ENCODE measurements around the gene BMPR1A. TPM values are rescaled to one million over a fixed set of nuclear protein-coding genes. Genes with fewer than 3 reads are reported as not detected.
A peak's percentile ranks its signal among the peaks of the same experiment; 100 is the strongest.

Gene BMPR1A
- total and polyA plus RNA-seq, 9 of the 15 experiments (the other 6 are each of a cell fraction or from before 2014, with no cell fraction given), result 1.6 to 17.5 (median 9.1) TPM

GRCh38 chr10:86755740-86756510 is 494 bp upstream of the BMPR1A start (continued):
- TF ChIP-seq AFF4 (CRISPR knock-in tag; IDR thresholded peaks at IDR 0.05) (peak; percentile 69; the same call in 1 of the 2 replicates), E4F1 (CRISPR knock-in tag; IDR thresholded peaks at IDR 0.05; ENCODE audit: borderline replicate concordance) (no peak), ZNF589 (CRISPR knock-in tag; IDR thresholded peaks at IDR 0.05; ENCODE audit: low read depth) (peak; percentile 79), ZNF79 (CRISPR knock-in tag; IDR thresholded peaks at IDR 0.05; ENCODE audit: low read depth) (no peak), ZNF133 (CRISPR knock-in tag; IDR thresholded peaks at IDR 0.05) (no peak), RUNX1 (IDR thresholded peaks at IDR 0.05; ENCODE audit: low read depth) (no peak; the same call in 1 of the 2 replicates), PHF8 (IDR thresholded peaks at IDR 0.05; ENCODE audit: borderline replicate concordance, low read length) (peak; percentile 54), KHSRP (IDR thresholded peaks at IDR 0.05) (no peak), ZFX (CRISPR knock-in tag; IDR thresholded peaks at IDR 0.05) (peak; percentile 90), ZZZ3 (IDR thresholded peaks at IDR 0.05) (no peak), EP300 (IDR thresholded peaks at IDR 0.05; ENCODE audit: low read length) (peak; percentile 57), PREB (CRISPR knock-in tag; IDR thresholded peaks at IDR 0.05) (no peak), DDX20 (tag; IDR thresholded peaks at IDR 0.05; ENCODE audit: low read depth) (no peak), E2F1 (CRISPR knock-in tag; IDR thresholded peaks at IDR 0.05) (peak; percentile 36; the same call in 1 of the 2 replicates), ZNF75A (CRISPR knock-in tag; IDR thresholded peaks at IDR 0.05) (no peak), GTF2B (IDR thresholded peaks at IDR 0.05; ENCODE audit: extremely low read depth, insufficient read length) (no peak), HEY1 (CRISPR knock-in tag; IDR thresholded peaks at IDR 0.05; ENCODE audit: borderline replicate concordance) (no peak), ZNF766 (CRISPR knock-in tag; conservative IDR thresholded peaks at IDR 0.05) (no peak)

Data from K562 (cell line).